GF-D8 (cell line): ENCODE measurements around the gene PDE8B.
"Not testable (repeated sequence)": the region's sequence is repeated elsewhere in the genome, so short reads cannot be mapped to it uniquely, and the experiment has no call there.

Experiments used
- DNase-seq: peaks from one replicate; lab custom pipeline; 2025; lab: John Stamatoyannopoulos, UW

Gene PDE8B

DNA sequence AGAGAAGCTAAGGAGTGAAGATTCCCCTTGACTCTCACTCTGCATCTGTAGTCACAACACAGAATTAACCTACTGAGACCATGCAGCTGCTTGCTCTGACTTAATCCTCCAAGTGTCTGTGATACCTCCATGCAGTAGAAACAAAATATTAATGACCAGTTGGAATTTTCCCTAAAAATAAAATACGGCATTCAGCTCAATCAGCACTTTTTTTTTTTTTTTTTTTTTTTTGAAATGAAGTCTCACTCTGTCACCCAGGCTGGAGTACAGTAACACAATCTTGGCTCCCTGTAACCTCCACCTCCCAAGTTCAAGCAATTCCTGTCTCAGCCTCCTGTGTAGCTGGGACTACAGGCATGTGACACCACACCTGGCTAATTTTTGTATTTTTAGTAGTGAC is 233.2 kb downstream of the PDE8B start:
- no peak for DNase-seq

DNA sequence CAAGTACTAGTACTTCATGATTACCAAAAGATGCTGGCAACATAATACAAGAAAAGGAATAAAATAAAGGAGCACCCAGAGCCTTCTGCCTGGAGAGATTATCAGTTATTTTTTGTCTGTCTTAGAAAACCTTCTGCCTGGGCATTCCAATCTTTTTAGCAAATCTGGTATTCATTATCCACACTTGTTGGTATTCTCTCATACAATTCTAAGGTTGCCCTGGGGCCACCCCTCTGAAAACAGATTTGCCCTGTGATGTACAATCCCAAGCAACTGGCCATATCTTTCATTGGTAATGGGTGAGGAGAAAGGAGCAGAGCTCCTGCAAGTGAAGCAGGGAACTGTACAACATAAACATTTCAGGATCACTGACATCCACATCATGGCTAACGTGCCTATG is 233.9 kb downstream of the PDE8B start:
- no peak for DNase-seq

DNA sequence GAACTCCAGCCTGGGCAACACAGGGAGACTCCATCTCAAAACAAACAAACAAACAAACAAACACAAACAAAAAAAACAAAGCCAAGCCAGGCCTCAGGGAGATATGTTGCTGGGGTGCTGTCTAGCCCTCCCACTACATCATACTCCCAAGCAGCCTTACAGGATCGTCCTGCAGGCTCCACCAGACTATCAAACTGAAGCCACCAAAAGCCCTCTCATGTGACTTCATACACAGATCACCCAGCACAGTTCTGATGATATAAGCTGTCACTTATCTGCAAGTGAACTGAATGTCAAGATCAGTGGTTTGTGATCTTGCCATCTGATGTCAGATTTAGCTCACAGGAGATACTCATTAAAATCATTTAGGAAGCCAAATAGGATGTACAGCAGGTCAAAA is 238.4 kb downstream of the PDE8B start:
- no peak for DNase-seq

DNA sequence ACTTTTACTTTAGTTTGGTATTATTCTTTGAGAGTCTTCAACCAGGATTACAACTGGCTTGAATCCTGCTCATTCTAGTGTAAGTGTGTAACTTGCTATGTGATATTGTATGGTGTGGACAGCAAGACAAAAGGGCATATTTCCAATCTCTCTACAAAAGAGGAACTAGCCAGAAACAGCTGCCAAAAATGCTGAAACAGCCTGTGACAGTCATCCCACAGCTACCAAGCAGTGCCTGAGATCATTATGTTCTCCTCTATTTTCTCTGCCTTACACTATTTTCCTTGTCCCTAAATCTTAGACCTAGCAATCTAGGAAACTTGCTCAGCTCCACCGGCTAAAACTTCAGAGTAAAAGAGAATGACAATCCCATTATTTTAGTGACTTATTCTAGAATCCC is 238.8 kb downstream of the PDE8B start:
- DNase-seq: peak; percentile 39

DNA sequence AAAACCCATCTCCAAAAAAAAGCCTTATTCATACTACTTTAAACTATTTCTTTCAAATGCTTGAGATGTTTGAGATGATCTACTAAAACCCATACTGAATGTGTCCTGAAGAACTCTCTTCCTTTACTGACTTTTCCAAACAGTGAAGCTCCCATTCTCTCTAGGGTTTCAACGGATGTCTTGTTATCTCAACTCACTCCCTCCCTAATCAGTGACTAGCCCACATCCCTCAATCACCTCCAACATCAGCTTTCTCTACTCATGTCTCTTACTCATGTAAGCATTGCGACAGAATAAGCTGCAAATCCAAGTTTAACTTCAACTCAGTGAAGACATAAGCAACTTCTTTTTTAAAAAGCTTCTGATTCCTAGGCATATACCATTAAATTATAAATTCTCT is 239.5 kb downstream of the PDE8B start:
- DNase-seq: no peak

DNA sequence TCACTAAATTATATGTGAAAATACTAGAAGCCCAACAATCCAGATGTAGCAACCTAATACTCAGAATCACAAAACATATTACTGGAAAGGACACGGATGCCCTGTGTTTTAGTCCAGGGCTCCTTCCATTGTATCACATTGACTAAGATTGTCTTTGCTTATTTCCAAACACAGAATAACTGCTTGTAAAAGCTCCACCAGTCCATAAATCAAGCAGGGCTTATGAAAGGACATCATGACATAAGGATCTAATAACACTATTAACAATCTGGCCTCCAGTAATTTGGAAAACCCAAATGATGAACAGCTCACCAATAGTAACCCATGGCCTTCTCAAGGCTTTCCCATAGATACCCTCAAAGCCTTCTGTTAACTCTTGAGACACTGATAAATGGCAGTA is 241.9 kb downstream of the PDE8B start:
- DNase-seq: no peak

DNA sequence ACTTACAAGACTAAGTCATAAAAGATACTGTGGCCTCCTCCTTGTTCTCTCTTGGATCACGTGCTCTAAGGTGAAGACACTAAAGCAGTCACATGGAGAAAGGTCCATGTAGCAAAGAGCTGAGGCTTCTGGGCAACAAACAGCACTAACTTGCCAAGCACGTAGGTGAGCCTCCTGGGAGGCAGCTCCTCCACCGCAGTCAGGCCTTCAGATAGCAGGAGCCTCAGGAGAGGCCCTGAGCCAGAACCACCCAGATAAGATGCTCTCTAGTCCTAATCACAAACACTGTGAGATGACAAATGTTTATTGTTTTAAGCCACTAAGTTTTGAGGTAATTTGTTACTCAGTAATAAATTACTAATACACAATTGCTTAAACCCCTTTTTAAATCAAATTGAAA is 243.6 kb downstream of the PDE8B start:
- DNase-seq: no peak

DNA sequence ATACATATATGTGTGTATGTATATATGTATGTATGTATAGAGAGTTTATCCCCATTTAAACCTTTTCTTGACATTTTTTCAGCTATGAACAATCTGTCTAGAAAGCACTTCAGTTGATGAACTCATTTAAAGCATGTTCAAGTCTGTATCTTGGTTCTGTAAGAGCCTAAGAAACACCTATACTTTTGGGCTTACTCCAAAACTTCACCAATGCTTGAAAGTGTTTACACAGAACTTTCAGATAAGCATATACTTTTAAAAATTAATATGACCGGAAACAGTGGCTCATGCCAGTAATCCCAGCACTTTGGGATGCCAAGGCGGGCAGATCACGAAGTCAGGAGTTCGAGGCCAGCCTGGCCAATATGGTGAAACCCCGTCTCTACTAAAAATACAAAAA is 250.8 kb downstream of the PDE8B start:
- DNase-seq: no peak

DNA sequence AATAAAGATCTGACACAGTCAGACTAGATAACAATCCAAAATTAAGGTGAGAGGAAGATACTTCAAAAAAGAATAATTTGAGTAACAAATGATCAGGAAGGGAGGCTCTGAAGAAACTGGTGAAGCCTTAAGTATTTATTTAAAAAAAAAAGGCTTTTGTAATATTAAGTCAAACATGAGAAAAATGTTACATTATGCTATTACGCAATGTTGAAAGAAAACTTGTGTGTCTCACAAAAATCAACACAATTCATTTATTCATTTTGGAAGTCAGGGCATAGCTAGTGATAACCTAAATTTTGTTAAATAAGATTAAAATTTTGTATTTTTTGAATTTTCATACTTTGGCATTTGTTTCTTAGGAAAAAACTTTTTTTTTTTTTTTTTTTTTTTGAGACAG is 253.4 kb downstream of the PDE8B start:
- no peak for DNase-seq

DNA sequence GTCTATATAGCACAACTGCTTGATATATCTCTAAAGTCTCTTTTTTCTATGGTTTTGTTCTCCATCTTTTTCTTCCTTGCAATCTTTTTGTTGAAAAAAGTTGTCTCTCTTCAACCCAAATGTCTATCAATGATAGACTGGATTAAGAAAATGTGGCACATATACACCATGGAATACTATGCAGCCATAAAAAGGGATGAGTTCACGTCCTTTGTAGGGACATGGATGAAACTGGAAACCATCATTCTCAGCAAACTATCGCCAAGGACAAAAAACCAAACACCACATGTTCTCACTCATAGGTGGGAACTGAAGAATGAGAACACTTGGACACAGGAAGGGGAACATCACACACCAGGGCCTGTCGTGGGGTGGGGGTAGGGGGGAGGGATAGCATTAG is 258.4 kb downstream of the PDE8B start:
- not testable (repeated sequence) for DNase-seq

DNA sequence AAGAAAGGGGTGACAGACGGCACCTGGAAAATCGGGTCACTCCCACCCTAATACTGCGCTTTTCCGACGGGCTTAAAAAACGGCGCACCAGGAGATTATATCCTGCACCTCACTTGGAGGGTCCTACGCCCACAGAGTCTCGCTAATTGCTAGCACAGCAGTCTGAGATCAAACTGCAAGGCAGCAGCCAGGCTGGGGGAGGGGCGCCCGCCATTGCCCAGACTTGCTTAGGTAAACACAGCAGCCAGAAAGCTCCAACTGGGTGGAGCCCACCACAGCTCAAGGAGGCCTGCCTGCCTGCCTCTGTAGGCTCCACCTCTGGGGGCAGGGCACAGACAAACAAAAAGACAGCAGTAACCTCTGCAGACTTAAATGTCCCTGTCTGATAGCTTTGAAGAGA is 264.6 kb downstream of the PDE8B start:
- DNase-seq: not testable (repeated sequence)
